Muscle of arm (tissue), 12 donors: ENCODE results near the gene PRKCZ. TPM values are rescaled to one million over a fixed set of nuclear protein-coding genes. Genes with fewer than 3 reads are reported as not detected.
A peak's percentile ranks its signal among the peaks of the same experiment; 100 is the strongest.
"Not testable (repeated sequence)": the region's sequence is repeated elsewhere in the genome, so short reads cannot be mapped to it uniquely, and the experiment has no call there.

ENCODE experiments used
- DNase-seq: peaks from one replicate; pipeline ENCODE4 v3.0.0-alpha.2; 2013
- polyA plus RNA-seq, 12 donors: library from polyadenylated mRNA; unstranded; fragments of 120-200 nt; gene quantifications; one replicate each; pipeline ENCODE4 v1.2.1, GENCODE V29; 2013; ENCODE audit not compliant: insufficient read length in 12 of 12

The PRKCZ gene
- polyA plus RNA-seq, 12 donors = 4.2 to 15.0 (median 6.3) TPM; not detected in 1

DNA sequence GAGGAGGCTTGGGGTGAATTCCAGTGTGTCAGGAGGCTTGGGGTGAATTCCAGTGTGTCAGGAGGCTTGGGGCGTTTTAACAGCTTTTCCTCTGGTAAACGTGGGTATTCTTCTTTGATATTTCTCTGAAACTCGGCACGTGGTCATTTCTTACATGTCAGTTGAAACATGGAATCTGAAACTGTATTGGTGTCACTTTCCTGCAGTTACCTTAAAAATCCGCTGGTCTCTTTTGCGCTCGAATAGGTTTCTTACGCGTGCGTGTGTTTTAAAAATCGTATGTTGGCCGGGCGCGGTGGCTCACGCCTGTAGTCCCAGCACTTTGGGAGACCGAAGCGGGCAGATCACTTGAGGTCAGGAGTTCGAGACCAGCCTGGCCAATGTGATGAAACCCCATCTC, 33.5 kb downstream of the PRKCZ start:
- no peak for DNase-seq

DNA sequence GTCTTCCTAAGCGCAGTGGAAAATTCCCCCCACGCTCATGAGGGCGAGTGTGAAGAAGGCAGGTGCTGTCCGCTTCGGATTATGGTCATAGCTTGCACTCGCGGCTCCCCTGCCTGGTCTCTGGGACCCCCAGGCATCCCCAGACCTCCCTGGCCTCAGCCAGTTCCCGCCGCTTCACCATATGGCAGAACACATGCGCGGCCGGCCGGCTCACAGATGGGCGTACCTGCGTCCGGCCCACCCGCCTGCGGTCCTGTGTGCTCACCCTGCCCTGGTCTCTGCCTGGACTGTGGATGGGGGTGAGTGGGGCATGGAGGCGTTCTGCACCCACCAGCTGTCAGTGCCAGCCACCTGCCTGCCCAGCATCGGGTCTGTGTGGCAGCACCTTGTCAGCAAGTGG, 34.1 kb downstream of the PRKCZ start:
- no peak for DNase-seq

DNA sequence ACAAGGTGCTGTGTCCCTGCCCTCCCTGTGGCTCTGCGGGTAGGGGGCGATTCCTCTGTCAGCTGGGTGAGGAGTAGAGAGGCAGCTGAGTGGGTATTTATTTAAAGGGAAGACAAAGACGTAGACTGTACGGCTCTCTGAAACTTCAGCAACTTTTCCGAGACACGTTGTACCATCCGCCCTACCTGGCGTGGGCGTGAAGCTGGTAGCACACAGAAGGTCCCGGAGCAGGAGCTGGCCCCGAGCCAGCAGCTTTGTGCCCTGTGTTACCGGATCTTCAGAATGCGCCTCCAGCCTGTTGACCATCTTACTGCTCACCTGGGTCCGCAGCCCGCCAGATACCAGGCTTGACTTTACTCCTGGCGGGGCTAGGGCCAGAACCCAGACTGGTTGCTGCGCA, 34.9 kb downstream of the PRKCZ start:
- DNase-seq = no peak

DNA sequence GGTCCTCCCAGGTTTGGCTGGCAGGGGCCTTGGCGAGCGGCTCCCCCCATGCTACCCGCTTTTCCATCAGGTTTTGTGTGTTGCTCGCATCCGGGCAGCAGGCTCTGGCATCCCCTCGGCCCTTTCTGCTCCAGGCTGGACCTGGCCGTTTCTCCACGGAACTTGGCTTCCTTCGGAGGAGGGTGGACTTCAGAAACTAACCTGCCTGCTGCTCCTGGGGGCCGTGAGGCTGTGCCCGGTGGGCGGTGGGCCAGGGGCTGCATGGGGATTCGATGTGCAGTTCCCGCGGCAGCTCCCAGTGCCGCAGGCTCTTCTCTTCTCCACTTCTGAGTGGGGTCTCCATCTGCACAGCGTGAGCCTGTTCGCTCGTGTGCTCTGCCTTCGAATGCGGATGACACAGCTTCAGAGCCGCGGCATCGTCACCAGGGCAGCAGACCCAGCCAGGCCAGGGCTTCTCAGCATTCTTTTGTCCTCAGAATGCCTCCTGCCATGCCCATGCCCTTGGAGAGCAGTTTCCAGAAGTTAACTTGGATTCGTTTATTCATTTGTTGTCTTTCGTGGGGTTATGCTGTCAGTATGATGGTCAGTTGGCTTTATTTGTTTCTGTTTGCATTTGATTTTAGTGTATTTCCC, 36.4 kb downstream of the PRKCZ start:
- no peak for DNase-seq

DNA sequence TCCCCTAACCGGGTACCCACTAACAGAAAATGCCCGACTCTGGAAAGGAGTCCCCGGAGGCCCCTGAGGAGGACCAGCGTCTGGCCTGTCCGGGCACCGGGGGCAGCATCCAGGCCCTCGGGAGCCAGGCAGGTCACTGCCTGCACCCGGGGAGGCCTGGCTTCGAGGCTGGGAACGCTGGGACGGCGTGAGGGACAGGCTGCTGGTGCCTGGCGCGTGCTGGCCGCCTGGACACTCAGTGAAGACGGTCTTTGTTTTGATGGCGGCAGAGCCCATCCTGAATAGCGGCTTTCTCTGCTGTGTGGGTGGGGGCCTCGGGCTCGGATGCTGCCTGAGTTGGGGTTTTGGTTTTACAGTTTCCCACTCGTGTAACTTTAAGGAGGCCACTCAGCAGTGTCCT, 37.6 kb downstream of the PRKCZ start:
- DNase-seq = no peak

DNA sequence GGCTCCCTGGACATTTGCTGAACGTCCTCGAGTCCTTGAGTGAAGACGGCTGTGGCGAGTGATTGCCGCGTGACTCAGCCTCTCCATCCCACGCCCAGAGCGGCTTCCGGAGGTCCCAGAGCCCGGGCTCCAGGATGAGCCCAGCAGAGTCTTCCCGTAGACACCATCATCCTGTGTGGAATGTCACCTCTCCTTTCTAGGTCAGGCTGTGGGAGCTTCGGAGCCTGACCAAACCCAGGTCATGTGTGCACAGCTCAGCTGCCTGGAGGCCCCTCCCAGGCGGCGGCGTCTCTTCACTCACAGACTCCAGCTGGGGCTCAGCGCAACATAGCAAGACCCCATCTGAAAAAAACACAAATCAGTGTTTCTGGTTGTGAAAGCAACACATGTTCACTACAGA, 38.2 kb downstream of the PRKCZ start:
- DNase-seq = no peak

DNA sequence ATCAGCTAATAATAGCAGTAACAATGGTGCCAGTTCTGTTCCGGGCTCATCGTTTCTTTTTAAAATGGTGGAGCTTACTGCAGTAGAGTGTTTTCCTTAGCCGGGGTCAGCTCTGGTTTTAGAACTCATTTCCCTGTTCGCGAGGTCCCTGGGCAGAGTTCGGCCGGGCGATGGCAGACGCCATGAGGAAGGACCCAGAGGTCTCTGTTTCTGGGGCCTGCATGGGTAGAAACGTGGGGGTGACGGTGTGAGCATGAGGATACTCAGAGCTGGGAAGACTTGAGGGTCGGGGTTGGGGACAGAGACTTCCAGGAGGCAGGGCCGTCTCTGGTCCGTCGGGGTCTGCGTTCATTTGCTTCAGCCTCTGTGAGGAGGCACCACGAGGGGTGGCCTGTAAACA, 38.8 kb downstream of the PRKCZ start:
- no peak for DNase-seq

DNA sequence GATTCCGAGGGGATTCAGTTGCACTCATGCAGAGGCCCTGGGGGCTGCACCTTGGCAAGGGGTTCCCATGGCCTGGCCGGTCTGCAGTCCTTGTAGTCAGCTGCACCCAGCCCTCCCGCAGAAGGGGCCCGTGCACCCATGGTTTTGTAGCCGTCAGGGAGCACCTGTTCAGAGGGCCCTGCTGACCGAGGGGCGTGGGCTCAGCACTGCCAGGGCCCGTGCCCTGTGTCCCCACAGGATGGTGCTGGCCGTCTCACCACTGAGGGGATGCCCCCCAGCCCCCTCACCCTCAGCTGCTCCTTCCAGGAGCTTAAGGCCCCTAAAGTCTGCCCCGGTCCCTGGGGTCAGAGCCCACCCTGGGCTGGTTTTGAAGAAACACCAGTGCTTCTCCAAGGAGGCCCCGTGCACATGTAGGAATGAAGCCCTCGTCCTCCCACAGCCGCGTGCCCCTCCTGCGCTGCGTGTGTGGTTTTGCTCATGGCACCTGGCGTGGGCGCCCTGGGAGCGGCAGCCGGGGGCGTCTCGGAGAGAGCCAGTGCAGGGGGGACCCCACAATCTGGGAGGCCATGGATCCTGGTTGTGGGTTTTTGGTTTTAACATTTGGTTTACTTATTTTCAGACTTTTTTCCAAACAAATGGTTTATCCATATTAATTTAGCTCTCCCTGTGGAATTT, 40.1 kb downstream of the PRKCZ start:
- no peak for DNase-seq

DNA sequence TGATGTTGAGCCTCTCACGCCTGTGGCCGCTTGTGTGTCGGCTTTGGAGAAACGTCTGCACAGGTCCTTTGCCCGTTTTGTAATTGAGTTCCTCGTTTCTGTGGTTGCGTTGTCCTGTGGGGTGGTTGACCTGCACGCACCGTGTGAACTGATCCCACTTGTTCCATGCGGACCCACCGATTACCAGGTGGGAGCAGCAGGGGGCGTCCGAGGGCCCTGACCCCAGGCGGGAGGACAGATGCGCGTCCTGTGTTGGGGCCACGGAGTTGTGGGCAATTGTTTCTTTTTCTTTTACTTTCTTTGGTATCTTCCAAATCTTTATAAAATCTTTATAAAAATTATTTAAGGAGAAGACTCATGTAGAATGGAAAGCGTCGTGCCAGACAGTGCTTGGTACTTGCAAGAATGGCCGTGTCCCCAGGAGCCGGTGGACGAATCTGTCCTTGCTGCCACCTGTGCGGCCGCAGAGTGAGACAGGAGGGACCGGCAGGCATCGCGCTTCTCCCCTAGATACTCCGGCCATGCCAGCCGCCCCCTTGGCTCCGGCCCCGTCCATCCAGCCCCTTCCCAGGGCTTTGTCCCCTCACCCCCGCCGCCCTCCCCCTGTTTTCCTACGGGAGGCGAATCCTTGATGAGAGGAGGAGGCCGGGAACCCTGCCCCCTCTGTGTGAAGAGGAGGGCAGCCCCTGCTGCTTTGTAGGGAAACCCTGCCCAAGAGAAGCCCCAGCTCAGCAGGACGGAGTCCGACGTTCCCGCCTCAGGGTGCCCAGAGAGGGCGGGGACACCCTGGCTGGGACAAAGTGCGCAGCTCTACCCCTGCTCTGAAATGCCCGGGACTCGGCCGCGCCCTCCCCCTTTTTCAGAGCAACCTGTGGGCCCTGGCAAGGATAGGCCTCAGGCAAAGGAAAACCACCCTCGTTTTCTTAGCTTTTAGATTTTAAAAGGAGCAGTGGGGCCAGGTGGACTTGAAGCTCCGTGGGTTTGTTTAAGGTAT, 41.7 kb downstream of the PRKCZ start:
- no peak for DNase-seq

DNA sequence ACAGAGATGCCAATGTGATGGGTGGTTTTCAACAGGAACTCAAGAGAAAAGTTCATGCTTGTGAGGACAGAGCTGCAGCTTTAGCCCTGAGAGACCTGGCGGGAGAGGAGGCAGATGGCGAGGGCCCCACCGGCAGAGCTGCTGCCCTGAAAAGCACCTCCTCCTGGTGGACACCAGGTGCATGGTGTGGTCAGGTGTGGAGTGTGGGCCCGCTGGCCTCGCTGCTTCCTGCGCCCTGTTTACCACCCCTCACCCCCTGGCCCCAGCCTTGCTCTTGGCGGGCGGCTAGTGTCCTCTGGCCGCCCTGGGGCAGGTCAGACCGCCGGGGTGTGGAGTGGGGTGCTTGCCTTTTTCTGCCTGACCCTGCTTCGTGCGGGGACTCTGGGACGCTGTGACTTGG, 42.8 kb downstream of the PRKCZ start:
- no peak for DNase-seq

DNA sequence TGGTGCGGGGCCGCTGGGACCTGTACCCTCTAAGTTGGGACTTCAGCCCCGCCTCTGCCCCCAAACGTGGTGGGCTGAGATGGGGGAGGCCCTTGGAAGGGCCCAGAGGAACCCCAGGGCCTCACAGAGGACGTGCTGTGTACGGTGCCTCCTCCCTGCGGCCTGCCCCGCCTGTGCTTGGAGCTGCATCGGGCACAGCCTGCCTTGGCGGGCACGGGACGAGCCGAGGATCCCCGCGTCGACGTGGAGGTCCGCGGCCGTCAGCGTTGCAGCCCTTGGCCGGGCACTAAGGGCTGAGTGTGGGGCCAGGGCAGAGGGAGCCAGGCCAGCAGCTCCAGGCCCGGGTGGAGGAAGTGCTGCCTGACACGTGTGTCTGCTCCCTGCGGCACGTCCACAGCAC, 43.4 kb downstream of the PRKCZ start:
- DNase-seq = no peak

DNA sequence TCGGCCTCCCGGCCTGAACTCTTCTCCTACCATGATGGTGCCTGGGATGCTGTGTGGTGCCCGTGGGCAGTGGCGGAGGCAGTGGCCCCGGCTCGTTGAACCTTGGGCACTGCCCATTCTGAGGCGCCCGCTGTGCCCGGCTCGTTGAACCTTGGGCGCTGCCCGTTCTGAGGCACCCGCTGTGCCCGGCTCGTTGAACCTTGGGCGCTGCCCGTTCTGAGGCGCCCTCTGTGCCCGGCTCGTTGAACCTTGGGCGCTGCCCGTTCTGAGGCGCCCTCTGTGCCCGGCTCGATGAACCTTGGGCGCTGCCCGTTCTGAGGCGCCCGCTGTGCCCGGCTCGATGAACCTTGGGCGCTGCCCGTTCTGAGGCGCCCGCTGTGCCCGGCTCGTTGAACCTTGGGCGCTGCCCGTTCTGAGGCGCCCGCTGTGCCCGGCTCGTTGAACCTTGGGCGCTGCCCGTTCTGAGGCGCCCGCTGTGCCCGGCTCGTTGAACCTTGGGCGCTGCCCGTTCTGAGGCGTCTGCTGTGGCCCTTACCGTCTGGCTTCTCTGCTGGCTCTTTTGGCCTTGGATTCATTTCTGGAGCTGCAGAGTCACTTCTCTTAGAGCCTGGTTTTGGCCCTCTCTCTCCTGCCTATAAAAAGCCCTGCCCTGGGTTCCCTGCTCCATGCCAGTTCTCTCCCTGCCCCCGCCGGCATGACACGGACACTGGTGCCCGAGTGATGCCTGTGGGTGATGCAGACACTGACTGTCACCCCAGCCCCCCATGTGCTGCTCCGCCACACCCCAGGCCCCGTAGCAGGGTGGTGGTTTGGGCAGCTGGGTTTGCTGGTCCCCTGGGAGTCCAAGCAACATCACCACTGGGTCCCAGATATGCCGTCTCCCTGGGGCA, 44.3 kb downstream of the PRKCZ start:
- DNase-seq = not testable (repeated sequence)

DNA sequence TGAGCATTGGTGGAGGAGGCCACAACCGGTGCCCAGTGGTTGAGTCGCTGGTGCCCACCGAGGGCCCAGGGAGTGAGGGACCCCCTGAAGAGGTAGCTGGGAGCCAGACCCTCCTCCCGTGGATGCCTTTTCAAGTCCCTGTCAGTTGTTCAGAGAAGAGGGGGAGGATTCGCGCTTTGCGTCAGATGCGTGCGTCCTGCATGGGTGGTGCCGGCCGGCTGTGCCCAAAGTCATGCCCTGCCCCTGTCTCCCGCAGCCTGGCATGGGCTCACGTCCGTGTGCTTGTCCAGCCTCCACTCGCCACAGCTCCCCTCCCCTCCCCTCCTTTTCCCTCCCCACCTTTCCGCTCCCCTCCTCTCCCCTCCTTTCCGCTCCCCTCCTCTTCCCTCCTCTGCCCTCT, 45.2 kb downstream of the PRKCZ start:
- DNase-seq = no peak

DNA sequence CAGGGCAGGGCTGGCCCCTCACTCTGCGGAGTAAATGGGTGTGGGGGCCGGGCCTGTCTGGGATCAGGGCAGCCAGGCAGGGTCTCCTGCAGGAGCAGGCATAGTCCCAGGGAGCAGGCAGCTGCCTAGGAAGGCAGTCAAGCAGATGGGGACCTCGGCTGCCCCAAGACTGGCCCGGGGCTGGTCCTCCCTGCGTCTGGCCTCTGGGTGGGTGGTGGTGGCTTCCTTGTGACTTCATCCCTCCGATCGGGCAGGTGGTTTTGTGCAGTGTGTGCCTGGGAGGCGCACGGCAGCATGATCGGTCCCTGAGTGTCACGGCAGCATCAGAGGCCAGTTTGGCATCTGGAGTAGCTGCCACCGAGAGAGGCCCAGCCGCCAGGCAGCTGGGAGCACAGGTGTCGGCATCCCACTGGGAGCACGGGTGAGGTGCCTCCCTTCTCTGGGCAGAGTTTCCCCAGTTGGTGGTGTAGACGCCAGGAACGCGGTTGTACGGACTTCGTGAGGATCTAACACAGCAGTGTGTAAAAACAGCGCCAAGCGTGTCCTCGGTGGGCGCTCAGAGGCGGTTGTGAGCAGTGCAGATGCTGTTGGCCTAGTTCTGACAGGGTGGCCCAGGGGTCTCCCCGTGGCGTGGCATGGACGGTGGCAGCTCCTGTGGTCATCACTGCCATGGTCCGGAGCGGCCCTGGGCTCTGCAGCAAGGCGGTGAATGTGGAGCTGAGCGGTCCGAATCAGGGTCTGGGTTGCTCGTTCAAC, 45.9 kb downstream of the PRKCZ start:
- DNase-seq = no peak

DNA sequence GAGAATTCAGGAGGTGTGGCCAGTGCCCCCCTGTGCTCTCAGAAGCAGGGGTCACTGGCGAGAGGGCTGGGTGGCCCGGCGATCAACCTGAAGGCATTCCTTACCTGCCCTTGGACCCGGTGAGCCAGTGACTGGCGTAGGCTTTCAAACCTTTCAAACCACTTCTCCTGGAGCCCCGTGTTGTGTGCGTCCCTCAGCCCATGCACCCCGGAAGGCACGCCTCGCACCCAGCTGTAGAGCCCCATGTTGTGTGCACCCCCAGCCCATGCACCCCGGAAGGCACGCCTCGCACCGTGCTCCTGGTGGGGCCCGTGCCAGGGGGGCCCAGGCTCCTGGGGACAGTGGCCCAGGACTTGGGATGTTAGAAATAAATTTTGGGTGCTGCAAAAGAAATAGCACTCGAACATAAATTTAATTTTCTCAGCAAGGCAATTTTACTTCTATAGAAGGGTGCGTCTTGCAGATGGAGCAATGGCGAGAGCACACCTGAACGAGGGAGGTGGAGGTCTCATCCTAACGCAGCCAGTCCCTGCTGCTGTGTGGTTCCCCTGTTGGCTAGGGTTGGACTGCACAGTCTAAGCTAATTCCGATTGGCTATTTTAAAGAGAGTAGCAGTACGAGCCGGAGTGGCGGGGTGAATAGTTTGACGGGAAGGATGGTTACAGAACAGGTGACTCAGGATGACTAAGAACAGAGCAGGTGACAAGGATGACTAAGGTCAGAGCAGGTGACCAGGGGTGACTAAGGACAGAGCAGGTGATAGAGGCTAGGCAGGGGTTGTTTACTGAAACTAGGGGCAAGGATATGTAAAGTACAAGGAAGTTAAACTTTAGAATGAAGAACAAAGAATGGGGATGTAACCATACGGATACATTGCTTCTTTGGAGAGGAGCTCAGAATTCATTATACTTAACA, 47.4 kb downstream of the PRKCZ start:
- no peak for DNase-seq

DNA sequence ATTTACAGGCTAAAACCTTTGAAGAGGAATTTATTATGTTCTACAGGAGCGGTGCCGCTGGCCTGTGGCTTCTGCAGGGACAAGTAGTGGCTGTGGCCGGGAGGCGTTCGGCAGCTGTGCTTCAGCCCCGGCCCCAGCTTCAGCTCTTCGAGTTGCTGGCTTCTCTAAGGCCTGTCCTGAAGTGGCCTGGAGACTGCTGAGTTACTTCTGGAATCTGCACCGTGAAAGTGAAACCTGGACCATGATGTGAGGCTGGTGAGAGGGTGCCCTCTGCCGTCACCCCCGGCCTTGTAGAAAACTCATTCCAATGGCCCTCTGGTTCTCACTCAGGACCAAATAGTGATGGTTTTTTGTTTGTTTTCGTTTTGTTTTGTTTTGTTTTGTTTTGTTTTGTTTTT, 48.1 kb downstream of the PRKCZ start:
- no peak for DNase-seq

DNA sequence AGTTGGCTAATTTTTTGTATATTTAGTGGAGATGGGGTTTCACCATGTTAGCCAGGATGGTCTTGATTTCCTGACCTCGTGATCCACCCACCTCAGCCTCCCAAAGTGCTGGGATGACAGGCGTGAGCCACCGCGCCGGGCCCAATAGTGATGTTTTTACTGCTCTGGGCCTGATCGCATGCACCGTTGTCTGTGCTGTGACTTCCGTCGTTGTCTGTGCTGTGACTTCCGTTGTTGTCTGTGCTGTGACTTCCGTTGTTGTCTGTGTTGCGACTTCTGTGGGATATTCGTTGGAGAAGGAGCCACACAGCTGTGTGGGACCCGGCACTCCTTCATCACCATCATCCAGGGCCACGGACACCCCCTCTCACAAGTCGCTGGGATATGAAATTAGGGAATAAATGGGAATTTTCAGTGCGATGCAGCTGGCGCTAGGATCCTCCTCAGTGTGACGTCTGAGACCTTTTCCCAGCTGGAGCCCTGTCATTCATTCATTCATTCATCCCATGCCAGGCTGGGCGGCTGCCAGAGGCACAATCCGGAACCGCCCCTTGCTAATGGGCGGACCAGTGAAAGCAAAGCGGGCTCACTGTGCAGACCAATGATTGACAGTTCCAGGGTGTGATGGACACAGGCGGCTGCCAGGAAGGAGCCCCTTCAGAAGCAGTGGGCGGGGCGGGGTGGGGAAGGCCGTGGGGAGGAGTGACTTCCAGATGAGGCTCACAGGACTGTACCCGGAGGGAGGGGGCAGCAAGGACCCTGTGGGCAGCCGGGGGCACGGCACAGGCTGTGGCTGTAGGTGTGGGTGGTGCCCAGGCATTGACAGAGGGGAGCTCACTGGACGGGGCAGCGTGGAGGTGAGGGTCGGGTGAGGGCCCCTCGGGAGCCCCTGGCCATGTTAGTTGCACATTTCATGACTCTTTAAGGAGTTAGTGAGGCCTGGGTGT, 48.9 kb downstream of the PRKCZ start:
- peak; percentile 15 for DNase-seq
